HG03196 (cell line): ENCODE results near the gene MYH16.
"Not testable (repeated sequence)": the region's sequence is repeated elsewhere in the genome, so short reads cannot be mapped to it uniquely, and the experiment has no call there.

ENCODE experiments used
- ATAC-seq: cut with Tn5 transposase; IDR thresholded peaks from one replicate; pipeline ENCODE4 v1.9.1; 2021; ENCODE audit not compliant: unreplicated experiment

The MYH16 gene

DNA sequence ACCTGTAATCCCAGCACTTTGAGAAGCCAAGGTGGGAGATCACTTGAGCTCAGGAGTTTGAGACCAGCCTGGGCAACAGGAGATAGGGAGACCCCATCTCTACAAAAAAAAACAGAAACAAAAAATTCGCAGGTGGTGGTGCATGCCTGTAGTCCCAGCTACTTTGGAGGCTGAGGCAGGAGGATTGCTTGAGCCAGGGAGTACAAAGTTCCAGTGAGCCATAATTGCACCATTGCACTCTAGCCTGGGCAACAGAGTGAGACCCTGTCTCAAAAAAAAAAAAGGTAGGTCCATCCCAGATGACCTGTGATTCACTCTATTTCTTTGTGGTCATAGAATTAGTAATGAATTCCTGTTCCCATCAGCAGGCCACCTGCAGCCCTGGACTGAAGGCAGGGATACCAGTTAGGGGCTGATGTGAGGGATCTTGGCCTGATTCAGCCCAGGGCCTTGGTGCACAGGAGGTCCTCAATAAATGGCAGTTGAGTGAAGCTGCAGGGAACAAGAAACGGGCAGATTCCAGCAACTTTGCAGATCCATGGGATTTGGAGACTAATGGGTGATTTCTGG is at the start of gene MYH16:
MYH16 (plus strand) TSS at position 364 of the 570 bp plus-strand sequence.
- ATAC-seq, result no peak

DNA sequence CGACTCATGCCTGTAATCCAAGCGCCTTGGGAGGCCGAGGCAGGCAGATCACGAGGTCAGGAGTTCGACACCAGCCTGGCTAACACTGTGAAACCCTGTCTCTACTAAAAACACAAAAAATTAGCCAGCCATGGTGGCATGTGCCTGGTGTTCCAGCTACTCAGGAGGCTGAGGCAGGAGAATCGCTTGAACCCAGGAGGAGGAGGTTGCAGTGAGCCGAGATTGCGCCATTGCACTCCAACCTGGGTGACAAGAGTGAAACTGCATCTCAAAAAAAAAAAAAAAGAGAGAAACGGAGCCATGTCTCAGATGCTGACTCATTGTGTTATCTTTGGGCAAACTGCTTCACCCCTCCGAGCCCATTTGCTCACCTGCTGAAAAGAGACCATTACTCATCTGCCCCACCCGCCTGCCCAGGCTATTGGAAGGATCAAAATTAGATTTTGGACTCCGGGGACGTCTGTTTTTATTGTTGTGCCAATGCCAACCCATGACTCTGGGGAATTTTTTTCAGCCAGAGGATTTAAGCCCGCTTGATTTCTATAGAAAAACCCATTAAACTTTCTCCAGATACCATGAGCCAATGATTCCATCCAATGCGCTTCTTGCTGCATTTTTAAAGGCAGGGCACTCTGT is 48.3 kb upstream of the MYH16 start:
- not testable (repeated sequence) for ATAC-seq

DNA sequence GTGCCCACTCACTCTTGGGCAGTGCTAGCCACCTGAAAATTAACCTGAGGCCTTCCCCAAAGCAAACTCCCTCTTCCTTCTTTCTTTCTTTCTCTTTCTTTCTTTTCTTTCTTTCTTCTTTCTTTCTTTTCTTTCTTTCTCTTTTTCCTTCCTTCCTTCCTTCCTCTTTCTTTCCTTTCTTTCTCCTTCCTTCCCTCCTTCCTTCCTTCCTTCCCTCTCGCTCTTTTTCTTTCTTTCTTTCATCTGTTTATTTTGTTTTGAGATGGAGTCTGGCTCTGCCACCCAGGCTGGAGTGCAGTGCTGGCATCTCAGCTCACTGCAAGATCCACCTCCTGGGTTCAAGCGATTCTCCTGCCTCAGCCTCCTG is 47.8 kb upstream of the MYH16 start:
- no peak for ATAC-seq

DNA sequence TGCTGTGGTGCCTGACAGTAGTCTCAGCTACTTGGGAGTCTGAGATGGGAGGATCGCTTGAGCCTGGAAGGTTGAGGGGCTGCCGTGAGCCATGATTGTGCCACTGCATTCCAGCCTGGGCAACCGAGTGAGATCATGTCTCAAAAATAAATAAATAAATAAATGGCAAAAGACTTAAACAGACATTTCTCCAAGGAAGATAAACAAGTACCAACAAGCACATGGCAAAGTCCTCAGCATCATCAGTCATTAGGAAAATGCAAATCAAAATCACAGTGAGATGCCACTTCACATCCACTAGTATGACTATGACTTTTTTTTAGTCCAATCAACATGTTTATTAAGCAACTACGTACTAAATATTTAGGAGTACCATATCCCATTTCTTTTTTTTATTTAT is 43.4 kb upstream of the MYH16 start:
- ATAC-seq, result no peak

DNA sequence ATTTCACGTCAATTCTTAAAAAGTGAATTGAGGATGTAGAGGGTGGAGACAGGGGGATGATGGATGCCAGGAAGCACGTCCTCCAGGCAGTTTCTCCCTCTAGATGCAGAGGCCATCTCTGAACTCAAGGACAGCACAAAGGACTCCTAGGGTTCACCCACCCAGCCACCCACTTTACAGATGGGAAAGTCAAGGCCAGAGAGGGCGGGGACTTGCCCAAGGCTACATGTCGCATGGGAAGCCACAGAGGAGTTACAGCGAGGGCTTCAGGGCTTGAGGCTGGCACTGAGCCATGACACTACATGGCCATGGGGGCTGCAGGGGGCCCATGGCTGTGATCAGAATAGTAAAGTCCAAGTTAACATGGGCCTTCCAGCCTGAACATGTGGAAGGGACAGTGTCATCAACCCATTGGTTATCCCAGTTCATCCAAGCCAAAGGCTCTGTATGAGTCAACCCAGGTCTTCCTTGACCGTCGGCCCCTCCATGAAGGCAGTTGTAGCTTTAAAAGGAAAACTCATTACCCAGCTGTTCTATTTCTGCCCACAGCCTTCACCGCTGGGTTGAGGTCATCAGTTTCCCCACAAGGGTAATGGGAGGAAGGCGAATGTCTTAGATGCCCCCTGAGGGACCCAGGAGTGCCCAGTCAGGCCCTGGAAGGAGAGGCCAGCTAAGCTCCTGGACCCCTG is 40.4 kb upstream of the MYH16 start:
- no peak for ATAC-seq

DNA sequence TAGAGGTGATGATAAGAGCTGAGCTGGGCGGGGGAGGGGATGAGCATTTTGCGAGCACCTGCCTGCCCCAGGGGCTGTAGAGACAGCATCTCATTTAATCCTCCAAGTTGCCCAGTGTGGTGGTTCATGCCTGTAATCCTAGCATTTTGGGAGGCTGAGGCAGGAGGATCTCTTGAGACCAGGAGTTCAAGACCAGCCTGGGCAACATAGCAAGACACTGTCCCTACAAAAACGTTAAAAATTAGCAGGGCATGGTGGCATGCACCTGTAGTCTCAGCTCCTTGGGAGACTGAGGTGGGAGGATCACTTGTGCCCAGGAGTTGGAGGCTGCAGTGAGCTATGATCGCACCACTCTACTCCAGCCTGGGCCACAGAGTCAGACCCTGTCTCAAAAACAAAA is 39.7 kb upstream of the MYH16 start:
- ATAC-seq, result not testable (repeated sequence)

DNA sequence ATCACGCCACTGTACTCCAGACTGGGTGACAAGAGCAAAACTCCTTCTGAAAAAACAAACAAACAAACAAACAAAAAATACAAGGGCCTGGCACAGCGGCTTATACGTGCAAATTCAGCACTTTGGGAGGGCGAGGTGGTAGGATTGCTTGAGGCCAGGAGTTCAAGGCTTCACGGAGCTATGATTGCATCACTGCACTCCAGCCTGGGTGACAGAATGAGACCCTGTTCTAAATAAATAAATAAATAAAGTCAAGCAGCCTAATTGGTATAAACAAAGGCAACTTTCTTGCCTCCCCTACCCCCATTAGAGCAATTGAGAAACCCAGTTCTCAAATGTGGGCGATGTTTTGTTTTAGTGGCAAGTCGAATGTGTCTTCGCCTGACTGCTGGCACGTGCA is 38.5 kb upstream of the MYH16 start:
- no peak for ATAC-seq

DNA sequence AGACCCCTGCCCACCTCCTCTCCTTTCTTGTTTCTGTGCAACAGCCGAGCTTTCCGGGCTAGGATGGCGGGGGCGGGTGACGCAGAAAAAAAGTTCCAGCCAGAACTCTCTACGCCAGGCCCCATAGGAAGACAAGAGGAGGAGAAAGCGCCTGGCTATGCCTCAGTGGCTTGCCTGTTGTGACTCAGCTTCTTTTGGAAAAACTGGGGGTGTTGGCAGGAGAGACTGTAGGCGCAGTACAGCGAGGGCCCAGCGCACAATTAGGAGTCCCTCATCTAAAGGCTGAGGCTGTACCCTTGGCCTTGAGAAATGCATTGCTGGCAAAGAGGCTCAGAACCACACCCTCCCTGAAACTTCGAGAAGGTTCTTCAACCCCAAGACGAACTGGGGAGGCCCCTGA is 36.7 kb upstream of the MYH16 start:
- ATAC-seq, result no peak

DNA sequence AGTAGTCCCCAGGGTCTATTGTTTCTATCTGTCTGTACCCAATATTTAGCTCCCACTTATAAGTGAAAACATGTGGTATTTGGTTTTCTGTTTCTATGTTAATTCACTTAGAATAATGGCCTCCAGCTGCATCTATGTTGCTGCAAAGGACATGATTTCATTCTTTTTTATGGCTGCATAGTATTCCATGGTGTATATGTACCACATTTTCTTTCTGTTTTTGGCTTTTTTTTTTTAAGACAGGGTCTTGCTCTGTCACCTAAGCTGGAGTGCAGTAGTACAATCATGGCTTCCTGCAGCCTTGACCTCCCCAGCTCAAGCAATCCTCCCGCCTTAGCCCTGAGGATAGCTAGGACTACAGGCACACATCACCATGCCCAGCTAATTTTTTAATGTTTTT is 34.8 kb upstream of the MYH16 start:
- not testable (repeated sequence) for ATAC-seq

DNA sequence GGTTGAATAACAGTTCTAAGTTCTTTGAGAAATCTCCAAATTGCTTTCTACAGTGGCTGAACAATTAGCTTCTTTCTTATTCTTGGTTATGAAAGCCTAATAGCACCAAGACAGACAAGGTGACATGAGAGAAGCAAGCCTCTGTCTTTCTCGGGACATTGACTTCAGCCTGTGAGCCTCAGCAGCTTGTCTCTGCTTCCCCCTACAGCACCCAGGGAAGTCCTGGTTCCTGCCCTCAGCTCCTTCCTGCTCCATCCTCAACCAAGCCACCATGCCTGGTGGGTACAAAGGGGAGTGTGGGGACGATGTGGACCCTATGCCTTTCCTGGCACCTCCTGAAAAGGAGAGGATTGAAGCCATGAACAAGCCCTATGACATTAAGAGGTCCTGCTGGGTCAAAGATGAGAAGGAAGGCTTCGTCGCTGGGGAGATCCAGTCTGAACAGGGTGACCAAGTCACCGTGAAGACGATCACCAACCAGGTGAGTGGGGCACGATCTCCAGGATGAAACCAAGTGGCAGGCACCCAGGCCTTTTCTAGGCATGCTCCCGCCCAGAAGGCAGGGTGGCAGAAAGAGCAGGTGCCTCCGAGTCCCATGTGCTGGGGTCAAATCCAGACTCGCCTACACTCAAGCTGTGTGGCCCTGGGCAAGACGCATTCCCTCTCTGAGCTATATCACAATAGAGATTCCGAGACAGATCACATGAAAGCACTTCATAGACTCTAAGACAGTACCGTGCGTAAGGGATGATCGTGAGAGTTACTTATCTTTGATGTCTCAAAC is 33.9 kb upstream of the MYH16 start:
- no peak for ATAC-seq

DNA sequence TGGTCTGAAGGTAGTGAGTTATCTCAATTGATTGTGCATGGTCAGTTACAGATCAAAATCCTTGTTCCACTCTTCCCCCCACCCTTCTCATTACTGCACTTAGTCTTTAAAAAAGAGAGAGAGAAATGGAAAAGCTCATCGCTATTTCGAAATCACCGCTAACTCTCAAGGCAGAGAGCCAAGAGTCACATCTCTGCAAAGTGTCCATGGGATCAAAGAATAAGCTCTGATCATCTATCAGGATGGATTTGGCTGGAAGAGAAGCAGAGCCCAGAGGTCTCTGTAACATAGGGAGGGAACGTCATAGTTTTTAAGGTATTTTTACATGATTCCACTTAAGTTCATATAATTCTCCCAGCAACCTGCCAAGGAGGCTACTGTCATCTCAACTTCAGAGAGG is 30.0 kb upstream of the MYH16 start:
- ATAC-seq, result no peak

DNA sequence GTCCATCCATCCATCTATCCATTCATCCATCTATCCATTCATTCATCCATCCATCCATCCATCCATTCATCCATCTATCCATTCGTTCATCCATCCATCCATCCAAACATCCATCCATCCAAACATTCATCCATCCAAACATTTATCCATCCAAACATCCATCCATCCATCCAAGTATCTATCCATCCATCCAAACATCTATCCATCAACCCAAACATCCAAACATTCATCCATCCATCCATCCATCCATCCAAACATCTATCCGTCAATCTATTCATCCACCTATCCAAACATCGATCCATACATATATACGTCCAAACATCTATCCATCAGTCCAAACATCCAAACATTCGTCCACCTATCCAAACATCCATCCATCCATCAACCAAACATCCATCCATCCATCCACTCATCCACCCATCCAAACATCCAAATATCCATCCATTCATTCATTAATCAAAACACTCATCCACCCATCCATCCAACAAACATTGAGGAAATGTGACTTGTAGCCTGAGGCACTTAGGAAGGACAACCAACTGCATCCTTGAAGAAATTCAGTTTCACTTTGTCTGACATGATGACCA is 28.8 kb upstream of the MYH16 start:
- ATAC-seq, result no peak

DNA sequence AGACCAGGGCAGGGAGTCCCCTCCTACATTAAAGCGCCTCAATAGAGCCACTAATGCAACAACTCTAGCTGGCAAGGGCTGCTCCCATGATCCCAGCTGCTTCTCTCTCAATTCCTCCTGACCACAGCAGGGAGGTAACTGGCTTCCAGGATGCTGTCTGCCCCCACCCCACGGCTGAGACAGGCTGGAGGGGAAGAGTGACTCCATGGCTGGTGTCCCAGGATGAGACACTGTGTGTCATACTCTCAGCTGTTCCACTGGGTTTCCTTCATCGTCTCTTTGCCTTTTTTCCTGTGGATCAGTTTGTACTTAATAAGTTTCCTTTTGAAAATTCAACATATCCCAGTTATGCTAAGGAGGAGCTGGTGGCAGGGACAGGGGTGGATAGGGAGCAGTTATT is 27.7 kb upstream of the MYH16 start:
- ATAC-seq, result no peak

DNA sequence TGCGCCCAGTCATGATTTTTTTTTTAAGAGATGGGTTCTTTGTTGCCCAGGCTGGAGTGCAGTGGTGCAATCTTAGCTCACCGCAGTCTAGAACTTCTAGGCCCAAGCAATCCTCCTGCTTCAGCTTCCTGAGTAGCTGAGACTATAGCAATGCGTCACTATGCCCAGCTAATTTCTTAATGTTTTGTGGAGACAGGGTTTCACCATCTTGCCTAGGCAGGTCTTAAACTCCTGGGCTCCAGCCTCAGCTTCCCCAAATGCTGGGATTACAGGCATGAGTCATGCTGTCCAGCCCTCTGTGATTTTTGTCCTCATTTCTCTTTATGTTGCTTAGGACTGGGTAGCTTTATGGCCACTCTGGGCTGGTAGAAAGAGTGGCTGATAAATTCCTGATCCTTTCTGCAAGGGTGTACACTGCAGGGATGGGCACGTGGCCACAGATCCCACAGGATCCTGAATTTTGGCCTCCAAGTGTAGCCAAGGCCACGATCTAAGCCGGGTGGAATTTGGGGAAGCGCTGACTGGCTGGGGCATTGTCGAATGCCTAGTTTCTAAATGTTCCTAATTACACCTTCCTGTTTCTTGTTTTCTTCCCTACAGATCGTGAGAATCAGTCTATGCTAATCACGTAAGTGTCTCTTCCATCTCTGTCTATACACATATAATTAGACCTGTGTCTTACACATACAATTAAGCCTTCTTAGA is 24.1 kb upstream of the MYH16 start:
- no peak for ATAC-seq

DNA sequence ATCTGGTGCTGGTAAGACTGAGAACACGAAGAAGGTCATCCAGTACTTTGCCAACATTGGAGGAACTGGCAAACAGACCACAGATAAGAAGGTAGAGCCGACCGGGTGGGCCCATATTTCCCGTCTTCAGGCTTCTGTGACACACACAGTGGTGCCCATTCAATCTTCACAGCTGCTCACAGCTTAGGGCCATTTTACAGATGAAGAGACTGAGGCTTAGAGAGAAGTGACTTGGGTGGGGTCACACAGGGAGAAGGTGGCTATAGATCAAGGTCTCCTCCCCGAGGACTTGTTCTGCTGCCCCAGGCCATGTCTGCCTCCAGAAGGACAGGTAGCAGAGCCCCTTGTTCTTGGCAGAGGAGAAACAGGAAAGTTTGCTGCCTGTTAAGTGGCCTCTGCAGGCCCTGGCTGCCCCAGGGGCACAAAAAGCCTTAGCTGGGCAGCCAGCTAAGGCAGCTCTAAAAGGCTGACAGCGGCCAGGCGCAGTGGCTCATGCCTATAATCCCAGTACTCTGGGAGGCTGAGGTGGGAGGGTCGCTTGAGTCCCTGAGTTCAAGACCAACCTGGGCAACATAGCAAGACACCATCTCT is 22.6 kb upstream of the MYH16 start:
- no peak for ATAC-seq

DNA sequence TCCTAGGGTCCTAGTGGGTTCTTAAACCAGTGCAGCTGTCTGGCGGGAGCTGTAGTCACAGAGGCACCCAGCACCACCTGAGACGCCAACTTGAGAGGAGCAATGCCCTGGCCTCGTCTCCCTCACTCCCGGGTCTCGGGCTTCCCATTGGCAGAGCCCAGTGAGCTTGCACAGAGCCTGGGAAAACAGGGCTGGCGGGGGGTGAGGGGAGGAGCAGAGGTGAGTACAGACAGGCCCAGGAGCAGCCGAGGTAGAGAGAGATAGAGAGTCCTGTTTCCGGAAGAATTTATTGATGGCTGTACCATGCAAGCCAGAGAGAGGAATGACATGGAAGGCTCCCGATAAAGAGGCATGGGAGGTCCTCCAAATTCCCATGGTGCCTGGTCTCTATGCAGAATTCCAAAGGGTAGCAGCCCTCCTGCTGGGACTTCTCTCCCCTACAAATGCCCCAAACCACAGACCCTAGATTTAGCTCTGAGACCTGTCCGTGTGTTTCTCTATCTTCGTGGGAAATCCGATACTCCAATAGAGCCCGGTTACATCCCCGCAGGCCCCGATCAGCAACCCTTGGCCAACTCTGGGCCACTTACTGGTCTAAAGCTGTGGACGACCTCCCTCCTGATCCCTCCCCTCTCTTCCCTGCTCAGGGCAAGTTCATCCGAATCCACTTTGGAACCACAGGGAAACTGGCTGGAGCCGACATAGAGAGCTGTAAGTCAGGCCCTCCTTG is 20.3 kb upstream of the MYH16 start:
- no peak for ATAC-seq

DNA sequence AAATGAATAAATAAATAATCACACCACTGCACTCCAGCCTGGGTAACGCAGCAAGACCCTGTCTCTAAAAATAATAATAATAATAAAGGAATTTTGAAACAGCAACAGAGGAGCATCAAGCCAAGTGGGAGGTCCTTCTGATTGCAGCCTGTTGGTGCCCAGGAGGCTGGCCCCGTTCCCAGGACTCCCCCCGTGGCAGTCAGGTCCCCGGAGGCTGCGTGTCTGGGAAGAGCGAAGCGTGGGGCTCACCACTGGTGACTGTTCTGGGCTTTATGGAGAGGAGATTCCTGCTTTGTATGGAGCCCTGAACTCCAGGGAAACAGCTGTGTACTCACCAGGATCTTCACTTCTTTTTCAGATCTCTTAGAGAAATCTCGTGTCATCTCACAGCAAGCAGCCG is 19.3 kb upstream of the MYH16 start:
- no peak for ATAC-seq

DNA sequence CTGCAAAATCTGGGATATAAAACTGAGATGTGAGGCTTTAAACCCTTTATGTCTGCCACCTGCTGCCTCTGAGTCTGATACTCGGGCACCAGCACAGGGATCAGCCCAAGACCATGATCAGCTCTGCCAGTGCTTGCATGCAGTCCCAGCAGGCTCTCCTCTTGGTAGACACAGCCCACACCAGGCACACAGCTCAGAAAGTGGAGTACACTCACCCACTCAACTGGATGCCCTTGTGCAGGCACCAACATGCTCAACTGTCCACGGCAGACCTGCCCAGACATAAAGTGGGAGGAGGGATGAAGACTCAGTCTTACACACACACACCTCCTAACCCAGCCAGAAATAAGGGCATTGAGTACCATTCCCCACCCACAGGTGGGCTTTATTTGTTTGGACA is 18.2 kb upstream of the MYH16 start:
- ATAC-seq, result no peak

DNA sequence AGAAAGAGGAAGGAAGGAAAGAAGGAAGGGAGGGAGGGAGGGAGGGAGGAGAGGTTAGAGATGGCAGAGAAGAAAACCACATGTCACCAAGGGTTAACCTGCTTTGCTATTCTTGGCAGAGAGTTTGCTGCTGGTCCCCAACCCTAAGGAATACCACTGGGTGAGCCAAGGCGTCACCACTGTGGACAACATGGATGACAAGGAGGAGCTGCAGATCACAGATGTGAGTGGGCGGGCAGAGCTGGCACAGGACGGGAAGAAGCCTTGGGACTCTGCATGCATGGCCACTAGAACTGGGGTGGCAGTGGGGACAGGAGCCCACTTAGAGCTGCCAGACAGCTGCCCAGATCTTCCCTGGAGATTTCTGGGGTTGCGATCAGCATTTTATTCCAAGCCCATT is 17.2 kb upstream of the MYH16 start:
- ATAC-seq, result no peak

DNA sequence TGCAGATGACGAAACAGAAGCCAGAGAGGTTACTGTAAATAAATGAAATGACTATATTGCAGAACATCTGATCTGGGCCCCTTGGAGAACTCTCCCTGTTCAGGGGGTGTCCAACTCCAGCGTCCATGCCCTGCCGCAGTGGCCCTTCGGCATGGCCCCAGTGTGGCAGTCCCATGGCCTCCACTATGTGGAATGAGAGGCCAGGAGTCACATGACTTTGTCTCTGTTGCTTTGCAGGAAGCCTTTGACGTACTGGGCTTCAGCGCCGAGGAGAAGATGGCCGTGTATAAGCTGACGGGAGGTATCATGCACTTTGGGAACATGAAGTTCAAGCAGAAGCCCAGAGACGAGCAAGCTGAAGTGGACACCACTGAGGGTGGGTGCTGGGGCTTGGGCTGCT is 15.6 kb upstream of the MYH16 start:
- no peak for ATAC-seq
